SU-DHL-6 (cell line): ENCODE results near the gene GRIK2.

Experiments
- EZH2phosphoT487 ChIP-seq: fragments of 200-600 bp; sonication (generic), shearing (Covaris generic); conservative IDR thresholded peaks from 2 replicates; pipeline ENCODE4 v1.6.1; 2018; ENCODE audit warnings: mild to moderate bottlenecking, antibody characterized with exemption, low read length, moderate library complexity, mixed read lengths
- TF ChIP-seq, protein P1 (sequence below): fragments of 200-600 bp; sonication (generic); IDR thresholded peaks from one replicate; pipeline ENCODE4 v1.5.1; 2017; ENCODE audit warnings: antibody characterized with exemption, mild to moderate bottlenecking, low read length, moderate library complexity; ENCODE audit not compliant: insufficient read depth, poor library complexity, severe bottlenecking

DNA sequence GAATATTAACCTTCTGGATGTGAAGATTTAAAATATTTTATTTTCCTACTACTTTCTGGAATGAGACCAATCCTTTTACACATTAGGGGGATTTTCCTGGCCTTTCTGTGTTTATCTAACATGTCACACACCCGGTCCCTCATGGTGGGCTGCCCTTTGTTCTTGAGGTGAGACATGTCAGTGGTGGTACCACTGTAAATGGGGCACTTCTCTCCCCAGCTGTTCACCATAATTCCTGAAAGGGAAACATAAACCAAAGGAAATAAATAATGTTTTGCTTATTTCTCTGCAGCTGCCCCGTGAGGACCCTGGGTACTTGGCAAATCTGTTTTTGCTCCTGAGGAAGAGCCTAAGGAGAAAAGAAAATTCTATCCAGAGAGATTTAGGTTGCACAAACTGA lies 41.1 kb downstream of the GRIK2 start:
- TF ChIP-seq, protein P1, sequence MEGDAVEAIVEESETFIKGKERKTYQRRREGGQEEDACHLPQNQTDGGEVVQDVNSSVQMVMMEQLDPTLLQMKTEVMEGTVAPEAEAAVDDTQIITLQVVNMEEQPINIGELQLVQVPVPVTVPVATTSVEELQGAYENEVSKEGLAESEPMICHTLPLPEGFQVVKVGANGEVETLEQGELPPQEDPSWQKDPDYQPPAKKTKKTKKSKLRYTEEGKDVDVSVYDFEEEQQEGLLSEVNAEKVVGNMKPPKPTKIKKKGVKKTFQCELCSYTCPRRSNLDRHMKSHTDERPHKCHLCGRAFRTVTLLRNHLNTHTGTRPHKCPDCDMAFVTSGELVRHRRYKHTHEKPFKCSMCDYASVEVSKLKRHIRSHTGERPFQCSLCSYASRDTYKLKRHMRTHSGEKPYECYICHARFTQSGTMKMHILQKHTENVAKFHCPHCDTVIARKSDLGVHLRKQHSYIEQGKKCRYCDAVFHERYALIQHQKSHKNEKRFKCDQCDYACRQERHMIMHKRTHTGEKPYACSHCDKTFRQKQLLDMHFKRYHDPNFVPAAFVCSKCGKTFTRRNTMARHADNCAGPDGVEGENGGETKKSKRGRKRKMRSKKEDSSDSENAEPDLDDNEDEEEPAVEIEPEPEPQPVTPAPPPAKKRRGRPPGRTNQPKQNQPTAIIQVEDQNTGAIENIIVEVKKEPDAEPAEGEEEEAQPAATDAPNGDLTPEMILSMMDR, result no peak
- no peak for TF ChIP-seq EZH2phosphoT487
